GM23338 (cell line): Measurements from ENCODE around the gene CENPO. TPM values are rescaled to one million over a fixed set of nuclear protein-coding genes. Genes with fewer than 3 reads are reported as not detected.

Source experiments
- ATAC-seq: fragments of 200-7000 bp; cut with Tn5 transposase; 3 replicates; pipeline ENCODE4 v1.9.1; 2020
- DNase-seq: peaks from one replicate; pipeline ENCODE4 v3.0.0-alpha.2; 2015; ENCODE audit warnings: low spot score
- H2AFZ ChIP-seq: fragments of 200-600 bp; sonication (generic); 2 replicates; pipeline ENCODE4 v1.8.0; 2016; ENCODE audit warnings: antibody characterized with exemption, mild to moderate bottlenecking, moderate library complexity
- H3F3A ChIP-seq: fragments of 200-600 bp; sonication (generic); replicated peaks from 2 replicates; pipeline ENCODE4 v1.8.0; 2017; ENCODE audit warnings: antibody characterized with exemption, mixed run types, low read depth
- H3K27ac ChIP-seq: fragments of 200-600 bp; sonication (generic); 2 replicates; pipeline ENCODE4 v1.6.1; 2016; ENCODE audit warnings: low read depth
- H3K27me3 ChIP-seq: fragments of 200-600 bp; sonication (generic); 2 replicates; pipeline ENCODE4 v1.8.0; 2016; ENCODE audit warnings: mild to moderate bottlenecking, mixed run types, moderate library complexity; ENCODE audit not compliant: insufficient read depth
- H3K36me3 ChIP-seq: fragments of 200-600 bp; sonication (generic); 2 replicates; pipeline ENCODE4 v1.8.0; 2016; ENCODE audit warnings: mild to moderate bottlenecking; ENCODE audit not compliant: insufficient read depth
- H3K4me1 ChIP-seq: fragments of 200-600 bp; sonication (generic); 2 replicates; pipeline ENCODE4 v1.8.0; 2016; ENCODE audit warnings: mild to moderate bottlenecking, moderate library complexity; ENCODE audit not compliant: insufficient read depth
- H3K4me2 ChIP-seq: fragments of 200-600 bp; sonication (generic); 2 replicates; pipeline ENCODE4 v1.7.1; 2017; ENCODE audit warnings: mixed run types
- H3K4me3 ChIP-seq: fragments of 200-600 bp; sonication (generic); 2 replicates; pipeline ENCODE4 v1.6.1; 2016; ENCODE audit warnings: mixed run types
- H3K79me2 ChIP-seq: fragments of 200-600 bp; sonication (generic); replicated peaks from 2 replicates; pipeline ENCODE4 v1.8.0; 2017; ENCODE audit warnings: mild to moderate bottlenecking; ENCODE audit not compliant: insufficient read depth
- H3K9me2 ChIP-seq: fragments of 200-600 bp; sonication (generic); 2 replicates; pipeline ENCODE4 v1.8.0; 2017; ENCODE audit not compliant: insufficient read depth
- H4K20me1 ChIP-seq: fragments of 200-600 bp; sonication (generic); replicated peaks from 2 replicates; pipeline ENCODE4 v1.8.0; 2017; ENCODE audit warnings: mild to moderate bottlenecking; ENCODE audit not compliant: insufficient read depth
- H3K27ac Mint-ChIP-seq: 2 replicates; pipeline ENCODE4 v1.8.0; 2020; ENCODE audit warnings: inconsistent platforms, mild to moderate bottlenecking, moderate library complexity, mixed read lengths
- H3K27me3 Mint-ChIP-seq: 3 replicates; pipeline ENCODE4 v1.8.0; 2022; ENCODE audit warnings: low read depth, mild to moderate bottlenecking, moderate library complexity, mixed read lengths, inconsistent platforms; ENCODE audit not compliant: insufficient read depth, poor library complexity
- H3K36me3 Mint-ChIP-seq: 3 replicates; pipeline ENCODE4 v1.8.0; 2021; ENCODE audit warnings: low read depth, mild to moderate bottlenecking, inconsistent platforms, moderate library complexity, mixed read lengths
- H3K4me1 Mint-ChIP-seq: 3 replicates; pipeline ENCODE4 v1.8.0; 2020; ENCODE audit warnings: mild to moderate bottlenecking, inconsistent platforms, mixed read lengths
- H3K4me3 Mint-ChIP-seq: 3 replicates; pipeline ENCODE4 v1.8.0; 2021; ENCODE audit warnings: moderate library complexity, mild to moderate bottlenecking, inconsistent platforms, mixed read lengths
- H3K9me3 Mint-ChIP-seq: 3 replicates; pipeline ENCODE4 v1.8.0; 2020; ENCODE audit warnings: moderate library complexity, mild to moderate bottlenecking, inconsistent platforms, mixed read lengths
- CREB1 ChIP-seq: fragments of 250-450 bp; sonication (Bioruptor Pico); IDR thresholded peaks from 2 replicates; pipeline ENCODE4 v1.5.0; 2020; ENCODE audit warnings: low read depth, mild to moderate bottlenecking, moderate library complexity
- EZH2 ChIP-seq: fragments of 200-600 bp; sonication (generic); IDR thresholded peaks from one replicate; pipeline ENCODE4 v1.8.0; 2017; ENCODE audit warnings: antibody characterized with exemption, mild to moderate bottlenecking, low read depth; ENCODE audit not compliant: unreplicated experiment
- EZH2phosphoT487 ChIP-seq: fragments of 200-600 bp; sonication (generic); IDR thresholded peaks from one replicate; pipeline ENCODE4 v1.8.1; 2018; ENCODE audit warnings: antibody characterized with exemption; ENCODE audit not compliant: unreplicated experiment
- JUNB ChIP-seq: IDR thresholded peaks from one replicate; pipeline ENCODE4 v1.6.1; 2016; ENCODE audit warnings: antibody characterized with exemption; ENCODE audit not compliant: unreplicated experiment
- NANOG ChIP-seq: IDR thresholded peaks from 2 replicates; pipeline ENCODE4 v1.6.1; 2016; ENCODE audit warnings: antibody characterized with exemption, borderline replicate concordance
- POLR2AphosphoS5 ChIP-seq: IDR thresholded peaks from 2 replicates; pipeline ENCODE4 v1.6.1; 2016; ENCODE audit warnings: antibody characterized with exemption, low read depth
- STAT1 ChIP-seq: IDR thresholded peaks from one replicate; pipeline ENCODE4 v1.6.1; 2016; ENCODE audit warnings: antibody characterized with exemption; ENCODE audit not compliant: unreplicated experiment
- ZNF114 ChIP-seq: fragments of 250-450 bp; sonication (Bioruptor Pico); IDR thresholded peaks from 2 replicates; pipeline ENCODE4 v1.5.0; 2020; ENCODE audit warnings: mild to moderate bottlenecking, moderate library complexity
- ZNF331 ChIP-seq: fragments of 250-450 bp; sonication (Bioruptor Pico); IDR thresholded peaks from 2 replicates; pipeline ENCODE4 v1.5.0; 2020; ENCODE audit warnings: low read depth, mild to moderate bottlenecking, moderate library complexity
- polyA plus RNA-seq: library from polyadenylated mRNA; unstranded; fragments of >200 nt; fragmentation: Nextera tagmentation; extraction: Ambion mirVana; gene quantifications from 2 replicates; pipeline ENCODE4 v1.2.1, GENCODE V29; 2016
- total RNA-seq: library from RNA; depleted of rRNA; stranded (reverse); fragments of >200 nt; shearing (Covaris generic); gene quantifications from 2 replicates; pipeline ENCODE4 v1.2.3, GENCODE V29; 2014
- TF ChIP-seq, protein P1 (sequence below), 2 experiments: fragments of 200-600 bp in 1 of 2; sonication (generic) in 1 of 2; conservative IDR thresholded peaks; 2 replicates each; pipeline versions ENCODE4 v1.5.1 to v1.6.1; 2016 to 2017; ENCODE audit warnings: antibody characterized with exemption in 2 of 2, low read depth in 2 of 2, mild to moderate bottlenecking in 2 of 2, moderate library complexity in 1 of 2
- TF ChIP-seq, protein P2 (sequence below): IDR thresholded peaks from one replicate; pipeline ENCODE4 v1.6.1; 2018; ENCODE audit warnings: antibody characterized with exemption; ENCODE audit not compliant: unreplicated experiment
- TF ChIP-seq, protein P3 (sequence below): fragments of 250-450 bp; sonication (Bioruptor Pico); IDR thresholded peaks from 2 replicates; pipeline ENCODE4 v1.5.0; 2020; ENCODE audit warnings: mild to moderate bottlenecking, moderate library complexity
- TF ChIP-seq, protein P4 (sequence below): IDR thresholded peaks from 2 replicates; pipeline ENCODE4 v1.6.1; 2016; ENCODE audit warnings: antibody characterized with exemption

CENPO gene
- total and polyA plus RNA-seq, 2 experiments from 2014 or later = 27.0 to 44.7 TPM

DNA sequence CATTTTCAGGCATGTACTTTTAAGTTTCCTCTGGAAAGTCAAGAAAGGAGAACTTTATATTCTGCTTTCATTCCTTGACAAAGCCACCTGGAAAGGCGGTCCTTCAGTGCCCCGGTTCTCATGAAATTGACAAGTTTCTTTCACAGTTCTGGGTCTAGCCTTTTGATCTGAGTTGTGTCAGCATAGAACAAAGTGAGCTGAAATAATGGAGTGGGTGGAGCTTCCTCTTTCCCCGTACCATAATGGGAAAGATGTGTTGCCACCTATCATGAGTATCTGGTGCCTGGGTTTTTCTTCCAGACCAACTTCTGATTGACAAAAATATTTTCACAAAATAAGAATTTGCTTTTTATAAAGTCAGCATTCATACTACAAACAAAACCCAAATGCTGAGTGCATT is 49.3 kb upstream of the CENPO start:
- Histone ChIP-seq H3K27me3 (no peaks in the 10 kb centered on the region), H3K4me3 (no peak overlapping the region), H3K36me3 (no peaks in the 10 kb centered on the region), H3K27ac (no peak overlapping the region), H3F3A (no peaks in the 10 kb centered on the region), H2AFZ (no peak overlapping the region), H3K4me1 (no peaks in the 10 kb centered on the region), H3K4me2 (no peak overlapping the region), H3K9me2 (no peaks in the 10 kb centered on the region), H3K79me2 (no peaks in the 10 kb centered on the region), H4K20me1 (no peaks in the 10 kb centered on the region)
- Mint-ChIP-seq H3K4me3 (no peak overlapping the region), H3K4me1 (0 out of 3 replicates have a peak, but pooled peaks cover under 1% of the 10 kb centered on the region), H3K27me3 (no peaks in the 10 kb centered on the region), H3K36me3 (no peaks in the 10 kb centered on the region), H3K9me3 (no peaks in the 10 kb centered on the region), H3K27ac (no peak overlapping the region)
- no peak for ATAC-seq
- no peak for DNase-seq
- TF ChIP-seq, protein P1, sequence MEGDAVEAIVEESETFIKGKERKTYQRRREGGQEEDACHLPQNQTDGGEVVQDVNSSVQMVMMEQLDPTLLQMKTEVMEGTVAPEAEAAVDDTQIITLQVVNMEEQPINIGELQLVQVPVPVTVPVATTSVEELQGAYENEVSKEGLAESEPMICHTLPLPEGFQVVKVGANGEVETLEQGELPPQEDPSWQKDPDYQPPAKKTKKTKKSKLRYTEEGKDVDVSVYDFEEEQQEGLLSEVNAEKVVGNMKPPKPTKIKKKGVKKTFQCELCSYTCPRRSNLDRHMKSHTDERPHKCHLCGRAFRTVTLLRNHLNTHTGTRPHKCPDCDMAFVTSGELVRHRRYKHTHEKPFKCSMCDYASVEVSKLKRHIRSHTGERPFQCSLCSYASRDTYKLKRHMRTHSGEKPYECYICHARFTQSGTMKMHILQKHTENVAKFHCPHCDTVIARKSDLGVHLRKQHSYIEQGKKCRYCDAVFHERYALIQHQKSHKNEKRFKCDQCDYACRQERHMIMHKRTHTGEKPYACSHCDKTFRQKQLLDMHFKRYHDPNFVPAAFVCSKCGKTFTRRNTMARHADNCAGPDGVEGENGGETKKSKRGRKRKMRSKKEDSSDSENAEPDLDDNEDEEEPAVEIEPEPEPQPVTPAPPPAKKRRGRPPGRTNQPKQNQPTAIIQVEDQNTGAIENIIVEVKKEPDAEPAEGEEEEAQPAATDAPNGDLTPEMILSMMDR (conservative IDR thresholded peaks at IDR 0.05; ENCODE audit: low read depth in 2 of 2) = no peak
- TF ChIP-seq, protein P2, sequence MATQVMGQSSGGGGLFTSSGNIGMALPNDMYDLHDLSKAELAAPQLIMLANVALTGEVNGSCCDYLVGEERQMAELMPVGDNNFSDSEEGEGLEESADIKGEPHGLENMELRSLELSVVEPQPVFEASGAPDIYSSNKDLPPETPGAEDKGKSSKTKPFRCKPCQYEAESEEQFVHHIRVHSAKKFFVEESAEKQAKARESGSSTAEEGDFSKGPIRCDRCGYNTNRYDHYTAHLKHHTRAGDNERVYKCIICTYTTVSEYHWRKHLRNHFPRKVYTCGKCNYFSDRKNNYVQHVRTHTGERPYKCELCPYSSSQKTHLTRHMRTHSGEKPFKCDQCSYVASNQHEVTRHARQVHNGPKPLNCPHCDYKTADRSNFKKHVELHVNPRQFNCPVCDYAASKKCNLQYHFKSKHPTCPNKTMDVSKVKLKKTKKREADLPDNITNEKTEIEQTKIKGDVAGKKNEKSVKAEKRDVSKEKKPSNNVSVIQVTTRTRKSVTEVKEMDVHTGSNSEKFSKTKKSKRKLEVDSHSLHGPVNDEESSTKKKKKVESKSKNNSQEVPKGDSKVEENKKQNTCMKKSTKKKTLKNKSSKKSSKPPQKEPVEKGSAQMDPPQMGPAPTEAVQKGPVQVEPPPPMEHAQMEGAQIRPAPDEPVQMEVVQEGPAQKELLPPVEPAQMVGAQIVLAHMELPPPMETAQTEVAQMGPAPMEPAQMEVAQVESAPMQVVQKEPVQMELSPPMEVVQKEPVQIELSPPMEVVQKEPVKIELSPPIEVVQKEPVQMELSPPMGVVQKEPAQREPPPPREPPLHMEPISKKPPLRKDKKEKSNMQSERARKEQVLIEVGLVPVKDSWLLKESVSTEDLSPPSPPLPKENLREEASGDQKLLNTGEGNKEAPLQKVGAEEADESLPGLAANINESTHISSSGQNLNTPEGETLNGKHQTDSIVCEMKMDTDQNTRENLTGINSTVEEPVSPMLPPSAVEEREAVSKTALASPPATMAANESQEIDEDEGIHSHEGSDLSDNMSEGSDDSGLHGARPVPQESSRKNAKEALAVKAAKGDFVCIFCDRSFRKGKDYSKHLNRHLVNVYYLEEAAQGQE = no peak
- TF ChIP-seq ZNF114 (CRISPR knock-in tag) (no peak), ZNF331 (CRISPR knock-in tag) (no peak), POLR2AphosphoS5 (no peak), NANOG (no peak), EZH2 (no peak), JUNB (no peak), CREB1 (CRISPR knock-in tag) (no peak), EZH2phosphoT487 (no peak), STAT1 (no peak)
- TF ChIP-seq, protein P3, sequence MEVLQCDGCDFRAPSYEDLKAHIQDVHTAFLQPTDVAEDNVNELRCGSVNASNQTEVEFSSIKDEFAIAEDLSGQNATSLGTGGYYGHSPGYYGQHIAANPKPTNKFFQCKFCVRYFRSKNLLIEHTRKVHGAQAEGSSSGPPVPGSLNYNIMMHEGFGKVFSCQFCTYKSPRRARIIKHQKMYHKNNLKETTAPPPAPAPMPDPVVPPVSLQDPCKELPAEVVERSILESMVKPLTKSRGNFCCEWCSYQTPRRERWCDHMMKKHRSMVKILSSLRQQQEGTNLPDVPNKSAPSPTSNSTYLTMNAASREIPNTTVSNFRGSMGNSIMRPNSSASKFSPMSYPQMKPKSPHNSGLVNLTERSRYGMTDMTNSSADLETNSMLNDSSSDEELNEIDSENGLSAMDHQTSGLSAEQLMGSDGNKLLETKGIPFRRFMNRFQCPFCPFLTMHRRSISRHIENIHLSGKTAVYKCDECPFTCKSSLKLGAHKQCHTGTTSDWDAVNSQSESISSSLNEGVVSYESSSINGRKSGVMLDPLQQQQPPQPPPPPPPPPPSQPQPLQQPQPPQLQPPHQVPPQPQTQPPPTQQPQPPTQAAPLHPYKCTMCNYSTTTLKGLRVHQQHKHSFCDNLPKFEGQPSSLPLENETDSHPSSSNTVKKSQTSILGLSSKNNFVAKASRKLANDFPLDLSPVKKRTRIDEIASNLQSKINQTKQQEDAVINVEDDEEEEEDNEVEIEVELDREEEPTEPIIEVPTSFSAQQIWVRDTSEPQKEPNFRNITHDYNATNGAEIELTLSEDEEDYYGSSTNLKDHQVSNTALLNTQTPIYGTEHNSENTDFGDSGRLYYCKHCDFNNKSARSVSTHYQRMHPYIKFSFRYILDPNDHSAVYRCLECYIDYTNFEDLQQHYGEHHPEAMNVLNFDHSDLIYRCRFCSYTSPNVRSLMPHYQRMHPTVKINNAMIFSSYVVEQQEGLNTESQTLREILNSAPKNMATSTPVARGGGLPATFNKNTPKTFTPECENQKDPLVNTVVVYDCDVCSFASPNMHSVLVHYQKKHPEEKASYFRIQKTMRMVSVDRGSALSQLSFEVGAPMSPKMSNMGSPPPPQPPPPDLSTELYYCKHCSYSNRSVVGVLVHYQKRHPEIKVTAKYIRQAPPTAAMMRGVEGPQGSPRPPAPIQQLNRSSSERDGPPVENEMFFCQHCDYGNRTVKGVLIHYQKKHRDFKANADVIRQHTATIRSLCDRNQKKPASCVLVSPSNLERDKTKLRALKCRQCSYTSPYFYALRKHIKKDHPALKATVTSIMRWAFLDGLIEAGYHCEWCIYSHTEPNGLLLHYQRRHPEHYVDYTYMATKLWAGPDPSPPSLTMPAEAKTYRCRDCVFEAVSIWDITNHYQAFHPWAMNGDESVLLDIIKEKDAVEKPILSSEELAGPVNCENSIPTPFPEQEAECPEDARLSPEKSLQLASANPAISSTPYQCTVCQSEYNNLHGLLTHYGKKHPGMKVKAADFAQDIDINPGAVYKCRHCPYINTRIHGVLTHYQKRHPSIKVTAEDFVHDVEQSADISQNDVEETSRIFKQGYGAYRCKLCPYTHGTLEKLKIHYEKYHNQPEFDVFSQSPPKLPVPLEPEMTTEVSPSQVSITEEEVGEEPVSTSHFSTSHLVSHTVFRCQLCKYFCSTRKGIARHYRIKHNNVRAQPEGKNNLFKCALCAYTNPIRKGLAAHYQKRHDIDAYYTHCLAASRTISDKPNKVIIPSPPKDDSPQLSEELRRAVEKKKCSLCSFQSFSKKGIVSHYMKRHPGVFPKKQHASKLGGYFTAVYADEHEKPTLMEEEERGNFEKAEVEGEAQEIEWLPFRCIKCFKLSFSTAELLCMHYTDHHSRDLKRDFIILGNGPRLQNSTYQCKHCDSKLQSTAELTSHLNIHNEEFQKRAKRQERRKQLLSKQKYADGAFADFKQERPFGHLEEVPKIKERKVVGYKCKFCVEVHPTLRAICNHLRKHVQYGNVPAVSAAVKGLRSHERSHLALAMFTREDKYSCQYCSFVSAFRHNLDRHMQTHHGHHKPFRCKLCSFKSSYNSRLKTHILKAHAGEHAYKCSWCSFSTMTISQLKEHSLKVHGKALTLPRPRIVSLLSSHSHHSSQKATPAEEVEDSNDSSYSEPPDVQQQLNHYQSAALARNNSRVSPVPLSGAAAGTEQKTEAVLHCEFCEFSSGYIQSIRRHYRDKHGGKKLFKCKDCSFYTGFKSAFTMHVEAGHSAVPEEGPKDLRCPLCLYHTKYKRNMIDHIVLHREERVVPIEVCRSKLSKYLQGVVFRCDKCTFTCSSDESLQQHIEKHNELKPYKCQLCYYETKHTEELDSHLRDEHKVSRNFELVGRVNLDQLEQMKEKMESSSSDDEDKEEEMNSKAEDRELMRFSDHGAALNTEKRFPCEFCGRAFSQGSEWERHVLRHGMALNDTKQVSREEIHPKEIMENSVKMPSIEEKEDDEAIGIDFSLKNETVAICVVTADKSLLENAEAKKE (CRISPR knock-in tag) = no peak
- TF ChIP-seq, protein P4, sequence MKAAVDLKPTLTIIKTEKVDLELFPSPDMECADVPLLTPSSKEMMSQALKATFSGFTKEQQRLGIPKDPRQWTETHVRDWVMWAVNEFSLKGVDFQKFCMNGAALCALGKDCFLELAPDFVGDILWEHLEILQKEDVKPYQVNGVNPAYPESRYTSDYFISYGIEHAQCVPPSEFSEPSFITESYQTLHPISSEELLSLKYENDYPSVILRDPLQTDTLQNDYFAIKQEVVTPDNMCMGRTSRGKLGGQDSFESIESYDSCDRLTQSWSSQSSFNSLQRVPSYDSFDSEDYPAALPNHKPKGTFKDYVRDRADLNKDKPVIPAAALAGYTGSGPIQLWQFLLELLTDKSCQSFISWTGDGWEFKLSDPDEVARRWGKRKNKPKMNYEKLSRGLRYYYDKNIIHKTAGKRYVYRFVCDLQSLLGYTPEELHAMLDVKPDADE = no peak
